Measurements from ENCODE around the gene SPRED1.
A peak's percentile ranks its signal among the peaks of the same experiment; 100 is the strongest.

The SPRED1 gene

GRCh38 chr15:38377636-38378035 is 125.0 kb downstream of the SPRED1 start:
- no peak for TF ChIP-seq CTCF (IDR thresholded peaks at IDR 0.05; ENCODE audit: low read length, missing control alignments)
- H3K4me3 ChIP-seq (replicated peaks; ENCODE audit: low read depth, low read length), result no peak overlapping the region
- DNase-seq (ENCODE audit: low read depth), result no peak

GRCh38 chr15:38378161-38378560 is 125.5 kb downstream of the SPRED1 start:
- no peak overlapping the region for H3K4me3 ChIP-seq (replicated peaks; ENCODE audit: low read depth, low read length)
- peak; percentile 85 for DNase-seq (ENCODE audit: low read depth)
- TF ChIP-seq CTCF (IDR thresholded peaks at IDR 0.05; ENCODE audit: low read length, missing control alignments), result no peak

DNA sequence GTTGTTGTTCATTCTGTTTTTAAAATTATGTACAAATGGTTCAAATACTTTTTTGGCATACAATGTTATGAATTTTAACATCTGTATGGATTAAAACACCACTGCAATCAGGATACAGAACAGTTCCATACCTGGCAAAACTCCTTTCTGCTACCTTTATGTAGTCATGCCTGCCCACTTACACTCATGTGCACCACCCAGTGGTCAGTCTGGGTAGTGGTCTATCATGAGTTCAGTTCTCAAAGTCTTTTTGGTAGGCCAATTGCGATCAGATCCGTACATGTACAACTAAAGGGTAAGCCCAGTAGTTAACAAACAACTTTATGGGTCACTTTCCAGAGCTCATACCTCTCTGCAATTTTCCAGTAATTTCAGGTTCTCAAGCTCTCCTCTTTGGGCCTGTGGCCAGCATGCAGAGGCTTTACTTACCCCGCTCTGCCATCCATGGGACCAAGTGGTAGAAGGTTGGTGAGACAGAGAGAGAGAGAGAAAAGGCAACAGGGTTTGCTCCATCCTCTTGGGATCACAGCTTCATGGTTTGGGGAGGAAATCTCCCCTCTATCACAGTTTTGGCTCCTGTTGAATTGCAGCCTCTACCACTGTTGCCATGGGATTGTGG is 137.4 kb downstream of the SPRED1 start:
- TF ChIP-seq CTCF (IDR thresholded peaks at IDR 0.05; ENCODE audit: low read length, missing control alignments), result peak; percentile 88
- peak; percentile 71 for DNase-seq (ENCODE audit: low read depth)
- no peak overlapping the region for H3K4me3 ChIP-seq (replicated peaks; ENCODE audit: low read depth, low read length)

GRCh38 chr15:38391191-38391590 is 138.6 kb downstream of the SPRED1 start:
- TF ChIP-seq CTCF (IDR thresholded peaks at IDR 0.05; ENCODE audit: low read length, missing control alignments), result no peak
- DNase-seq (ENCODE audit: low read depth), result no peak
- H3K4me3 ChIP-seq (replicated peaks; ENCODE audit: low read depth, low read length), result no peak overlapping the region

DNA sequence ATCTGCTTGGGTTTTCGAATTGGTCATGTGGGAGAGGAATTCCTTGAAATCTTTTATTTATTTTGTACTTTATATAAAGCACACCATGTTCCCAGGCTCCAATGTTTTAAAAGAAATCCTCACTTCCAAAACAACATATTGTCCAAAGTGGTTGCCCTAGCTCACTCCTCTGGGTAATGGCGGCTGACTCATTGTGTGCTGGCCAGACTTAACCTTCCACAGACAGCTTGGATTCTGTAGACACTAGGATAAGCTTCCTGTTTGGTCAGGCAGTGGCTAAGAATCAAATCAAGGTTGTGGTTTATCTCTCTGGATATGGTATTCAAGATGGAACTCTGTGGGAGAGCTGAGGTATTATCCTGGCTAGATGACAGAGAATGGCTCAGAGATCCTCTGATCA is 145.5 kb downstream of the SPRED1 start:
- TF ChIP-seq CTCF (IDR thresholded peaks at IDR 0.05; ENCODE audit: low read length, missing control alignments), result no peak
- peak; percentile 94 for DNase-seq (ENCODE audit: low read depth)
- H3K4me3 ChIP-seq (replicated peaks; ENCODE audit: low read depth, low read length), result no peak overlapping the region

- no peak for TF ChIP-seq CTCF (IDR thresholded peaks at IDR 0.05; ENCODE audit: low read length, missing control alignments)
- no peak overlapping the region for H3K4me3 ChIP-seq (replicated peaks; ENCODE audit: low read depth, low read length)
- peak; percentile 34 for DNase-seq (ENCODE audit: low read depth)
These were observed 148.5 kb downstream of the SPRED1 start for GRCh38 chr15:38401106-38401505.

DNA sequence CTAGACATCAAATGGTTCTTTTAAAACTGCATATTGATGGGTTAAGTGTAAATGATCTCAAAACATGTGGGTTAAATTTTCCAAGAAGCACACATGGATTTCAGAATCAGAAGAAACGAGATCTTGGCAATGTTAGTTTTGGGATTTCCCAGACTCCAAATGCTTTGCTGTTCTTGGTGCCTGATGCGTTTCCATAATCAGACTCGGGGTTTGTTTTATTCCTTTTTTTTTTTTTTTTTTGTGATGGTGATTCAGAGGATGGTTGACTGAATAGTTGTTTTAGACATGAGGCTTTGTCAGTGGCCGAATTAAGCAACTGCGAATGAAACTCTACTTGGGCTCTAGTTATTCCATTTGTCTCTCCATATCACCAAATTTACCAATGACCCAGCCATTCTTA is 149.1 kb downstream of the SPRED1 start:
- no peak overlapping the region for H3K4me3 ChIP-seq (replicated peaks; ENCODE audit: low read depth, low read length)
- DNase-seq (ENCODE audit: low read depth), result no peak

More for the DNA sequence above, 149.1 kb downstream of the SPRED1 start:
- no peak for TF ChIP-seq CTCF (IDR thresholded peaks at IDR 0.05; ENCODE audit: low read length, missing control alignments)
